HG02981 (cell line): ENCODE data around the gene GJC1.
"Not testable (repeated sequence)": the region's sequence is repeated elsewhere in the genome, so short reads cannot be mapped to it uniquely, and the experiment has no call there.

Experiments used
- ATAC-seq: cut with Tn5 transposase; IDR thresholded peaks from one replicate; pipeline ENCODE4 v1.9.1; 2021; ENCODE audit warnings: mild to moderate bottlenecking, moderate library complexity; ENCODE audit not compliant: unreplicated experiment

Gene GJC1

DNA sequence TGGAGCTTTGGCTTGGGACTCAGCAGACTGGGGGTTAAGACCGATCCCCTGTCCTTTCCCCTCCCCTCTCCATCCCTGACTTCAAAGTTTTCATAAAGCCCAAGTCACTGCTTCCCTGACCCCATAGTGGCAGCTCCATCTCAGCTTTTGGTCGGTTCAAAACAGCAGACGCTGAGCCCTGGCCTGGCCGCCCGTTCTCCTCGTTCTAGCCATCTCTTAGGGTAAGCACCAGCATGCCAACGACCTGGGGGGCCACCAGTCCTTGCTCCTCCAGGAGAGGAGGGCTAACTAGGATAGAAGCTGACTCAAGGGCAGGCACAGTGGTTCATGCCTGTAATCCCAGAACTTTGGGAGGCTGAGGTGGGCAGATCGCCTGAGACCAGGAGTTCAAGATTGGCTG, 16.1 kb upstream of the GJC1 start:
- ATAC-seq: no peak

DNA sequence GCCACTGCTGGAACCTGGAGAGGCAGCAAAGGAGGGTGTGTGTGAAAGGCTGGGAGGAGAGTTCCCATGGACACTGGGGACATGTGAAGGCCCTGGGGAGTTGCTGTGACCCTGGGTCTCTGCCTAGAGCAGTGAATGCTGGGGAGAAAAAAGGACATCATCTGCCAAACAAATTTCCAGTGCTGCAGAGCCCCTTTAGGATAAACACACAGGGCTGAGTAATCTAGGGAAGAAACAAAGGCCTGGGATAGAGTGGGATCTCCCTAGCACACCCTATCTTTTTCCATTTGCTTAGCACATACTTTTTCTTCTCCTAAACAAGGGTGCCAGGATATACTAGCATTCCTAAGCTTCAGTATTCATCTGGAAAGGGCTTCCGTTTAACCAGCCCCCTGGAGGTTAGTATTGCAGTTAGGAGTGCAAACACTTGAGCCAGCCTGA, 14.3 kb upstream of the GJC1 start:
- no peak for ATAC-seq

DNA sequence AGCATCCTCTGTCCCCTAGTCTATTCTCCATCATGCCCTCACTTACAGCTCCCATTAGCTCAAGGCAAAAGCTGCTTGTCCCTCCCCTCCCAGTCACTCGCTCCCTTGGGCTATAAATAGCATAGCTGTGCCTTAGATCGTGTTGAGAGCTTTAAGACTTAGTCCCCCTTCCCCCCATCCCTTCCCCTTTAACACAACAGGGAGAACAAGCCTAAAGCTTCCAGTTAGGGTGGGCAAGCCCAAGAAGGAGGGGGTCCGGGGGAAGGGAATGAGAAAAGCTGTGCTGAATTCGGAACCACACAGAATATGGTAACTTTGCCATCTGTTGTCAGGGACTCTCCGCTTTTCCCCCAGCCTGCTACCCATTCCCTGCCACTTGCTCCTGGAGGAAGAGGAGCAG, 12.7 kb upstream of the GJC1 start:
- ATAC-seq: no peak

DNA sequence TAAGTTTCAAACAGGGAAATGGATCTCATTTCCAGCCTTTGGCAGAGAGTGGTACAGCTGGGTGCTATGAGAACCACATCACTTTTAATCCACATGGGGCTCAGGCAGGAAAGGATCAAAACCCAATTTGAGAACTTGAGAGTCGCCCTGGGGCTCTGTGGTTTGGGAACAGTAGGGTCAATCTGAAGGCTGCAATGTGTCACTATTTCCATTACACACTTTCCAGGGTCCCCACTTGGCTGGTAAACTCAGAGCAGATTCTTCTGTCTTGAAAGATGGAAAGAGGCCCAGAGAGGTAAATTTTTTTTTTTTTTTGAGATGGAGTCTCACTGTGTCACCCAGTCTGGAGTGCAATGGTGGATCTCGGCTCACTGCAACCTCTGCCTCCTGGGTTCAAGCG, 10.8 kb upstream of the GJC1 start:
- ATAC-seq: no peak

DNA sequence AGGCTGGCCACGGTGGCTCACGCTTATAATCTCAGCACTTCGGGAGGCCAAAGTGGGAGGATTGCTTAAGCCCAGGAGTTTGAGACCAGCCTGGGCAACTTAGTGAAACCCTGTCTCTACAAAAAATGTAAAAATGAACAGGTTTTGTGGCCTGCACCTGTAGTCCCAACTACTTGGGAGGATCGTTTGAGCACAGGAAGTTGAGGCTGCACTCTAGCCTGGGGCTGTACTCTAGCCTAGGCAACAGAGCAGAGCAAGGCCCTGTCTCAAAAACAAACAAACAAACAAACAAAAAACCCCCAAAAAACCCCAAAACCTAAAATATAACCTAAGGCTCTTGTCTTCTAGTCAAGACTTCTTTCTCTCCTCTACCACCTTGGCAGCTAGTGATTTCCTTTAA, 10.2 kb upstream of the GJC1 start:
- no peak for ATAC-seq

DNA sequence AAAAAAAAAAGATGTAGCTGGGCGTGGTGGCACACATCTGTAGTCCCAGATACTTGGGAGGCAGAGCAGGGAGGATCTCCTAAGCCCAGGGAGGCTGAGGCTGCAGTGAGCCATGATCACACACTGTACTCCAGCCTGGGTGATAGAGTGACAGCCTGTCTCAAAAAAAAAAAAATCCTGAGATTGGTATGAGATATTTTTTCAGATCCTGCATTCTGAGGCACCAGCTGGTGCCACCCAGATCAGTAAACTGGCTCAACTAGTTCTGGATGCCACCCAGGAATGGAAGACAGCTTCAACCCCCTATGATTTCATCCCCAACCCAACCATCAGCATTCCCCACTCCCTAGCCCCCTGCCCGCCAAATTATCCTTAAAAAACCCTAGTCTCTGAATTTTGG, 7.1 kb upstream of the GJC1 start:
- ATAC-seq: no peak

DNA sequence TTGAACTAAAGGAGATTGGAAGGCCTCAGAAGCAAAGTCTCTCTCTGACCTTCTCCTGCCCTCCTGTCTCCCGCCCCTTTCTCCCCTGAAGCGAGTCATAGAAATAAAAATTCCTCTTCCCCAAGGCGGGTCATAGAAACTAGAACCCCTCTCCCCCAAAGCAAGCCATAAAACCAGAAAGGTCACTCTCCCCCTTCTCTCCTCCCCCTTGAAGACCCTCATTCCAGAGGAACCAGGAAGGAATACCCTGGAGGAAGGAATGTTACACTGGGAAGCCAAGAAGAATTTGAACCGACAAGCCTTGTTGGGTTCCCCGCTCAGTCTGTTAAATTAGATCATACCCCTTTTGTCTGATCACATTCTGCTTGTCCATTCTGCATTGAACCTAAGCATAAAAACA, 2.7 kb upstream of the GJC1 start:
- ATAC-seq: no peak

DNA sequence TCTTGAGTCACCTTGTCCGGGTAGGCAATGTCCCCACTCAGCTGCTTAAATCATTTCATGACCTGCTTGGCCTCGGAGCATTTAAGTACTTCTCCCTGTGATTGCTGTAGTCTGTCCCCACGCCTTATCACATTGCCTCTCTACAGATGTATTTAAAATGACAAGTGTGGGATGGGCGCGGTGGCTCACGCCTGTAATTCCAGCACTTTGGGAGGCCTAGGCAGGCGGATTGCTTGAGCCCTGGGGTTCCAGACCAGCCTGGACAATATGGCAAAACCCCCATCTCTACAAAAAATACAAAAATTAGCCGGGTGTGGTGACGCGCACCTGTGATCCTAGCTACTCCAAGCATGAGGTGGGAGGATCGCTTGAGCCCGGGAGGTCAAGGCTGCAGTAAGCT, 1.3 kb upstream of the GJC1 start:
- no peak for ATAC-seq

DNA sequence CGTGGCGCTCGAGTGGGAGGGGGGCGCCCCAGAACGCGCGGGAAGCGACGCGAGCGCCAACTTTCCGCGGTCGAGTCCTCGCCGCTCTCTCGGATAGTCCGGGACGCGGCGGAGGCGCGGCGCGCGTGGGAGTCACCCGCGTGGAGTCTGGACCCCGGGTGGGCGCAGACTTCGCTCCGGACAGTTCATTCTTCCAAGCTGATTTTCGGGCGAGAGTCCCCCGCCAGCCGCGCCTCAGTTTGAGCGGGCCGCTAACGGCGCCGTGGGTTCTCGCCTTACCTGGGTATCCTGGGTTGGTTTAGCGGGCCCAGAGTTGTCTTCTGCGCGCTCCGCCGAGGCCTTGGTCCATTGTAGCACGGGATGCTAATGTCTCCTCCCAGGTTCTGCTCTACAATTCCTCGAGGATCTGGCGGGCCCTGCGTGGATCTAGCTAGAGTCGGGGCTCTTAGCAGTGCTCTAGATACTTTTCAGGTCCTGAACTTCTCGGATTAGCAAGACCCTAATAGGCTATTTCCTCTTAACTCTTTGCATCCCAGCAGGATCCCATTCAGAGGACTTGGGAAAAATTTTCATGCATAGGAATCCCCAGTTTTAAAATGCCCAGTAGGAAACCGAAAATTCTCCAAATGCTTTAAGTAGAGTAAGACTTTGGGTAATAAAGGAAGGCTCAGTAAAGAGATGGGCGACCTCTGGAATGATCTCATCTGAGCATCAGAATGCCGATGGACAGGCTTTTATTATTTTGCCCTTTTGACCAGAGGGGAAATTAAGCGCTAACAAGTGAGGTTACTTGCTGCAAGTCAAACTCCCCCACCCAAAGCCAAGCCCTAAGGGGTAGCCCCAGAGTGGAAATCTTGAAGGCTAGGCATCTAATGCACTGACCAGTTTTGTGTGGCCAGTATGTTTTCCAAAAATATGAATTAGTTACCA, 537 bp upstream of the GJC1 start:
- no peak for ATAC-seq

DNA sequence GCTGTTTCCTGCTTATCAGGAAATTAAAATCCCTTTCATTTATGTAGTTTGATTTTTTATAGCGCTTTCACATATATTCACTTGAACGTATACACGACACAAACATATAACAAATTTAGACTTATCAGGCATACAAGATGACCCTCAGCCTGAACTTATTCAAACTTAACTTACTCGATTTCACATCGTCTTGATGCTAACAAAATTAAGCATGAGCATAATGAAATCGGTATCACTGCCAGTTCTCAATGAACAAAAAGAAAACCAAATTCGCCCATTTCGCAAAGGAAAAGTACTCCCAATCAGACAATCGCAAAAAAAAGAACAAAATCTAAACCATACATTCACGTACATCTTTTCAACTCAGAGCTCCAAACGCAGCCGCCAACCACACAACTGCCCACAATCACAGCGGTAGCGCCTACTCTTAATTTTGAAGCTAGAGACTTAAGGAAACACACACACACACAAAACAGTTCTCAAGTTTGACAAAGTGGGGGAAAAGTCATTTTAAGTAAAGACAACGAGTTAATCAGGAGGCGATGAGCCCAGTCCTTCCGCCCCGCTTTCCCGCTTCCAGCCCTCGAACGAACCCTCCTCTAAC, 1.1 kb downstream of the GJC1 start:
- ATAC-seq: no peak

DNA sequence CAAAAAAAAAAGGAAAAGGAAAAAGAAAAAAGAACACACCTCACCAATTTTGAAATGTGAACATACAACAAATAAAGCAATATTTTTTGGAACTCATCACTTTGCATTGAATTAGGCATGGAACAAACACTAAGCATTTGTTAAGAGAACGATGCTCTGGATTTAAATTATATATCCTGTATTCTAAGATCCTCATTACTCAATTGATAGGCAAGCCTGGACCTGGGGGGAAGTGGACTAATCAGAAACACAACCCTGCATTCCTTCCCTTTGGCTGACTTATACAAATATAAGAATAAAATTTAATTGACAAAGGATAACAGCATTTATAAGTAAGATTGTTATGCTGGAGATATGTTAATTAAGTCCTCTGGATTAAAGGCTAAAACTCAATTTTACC, 2.2 kb downstream of the GJC1 start:
- no peak for ATAC-seq

DNA sequence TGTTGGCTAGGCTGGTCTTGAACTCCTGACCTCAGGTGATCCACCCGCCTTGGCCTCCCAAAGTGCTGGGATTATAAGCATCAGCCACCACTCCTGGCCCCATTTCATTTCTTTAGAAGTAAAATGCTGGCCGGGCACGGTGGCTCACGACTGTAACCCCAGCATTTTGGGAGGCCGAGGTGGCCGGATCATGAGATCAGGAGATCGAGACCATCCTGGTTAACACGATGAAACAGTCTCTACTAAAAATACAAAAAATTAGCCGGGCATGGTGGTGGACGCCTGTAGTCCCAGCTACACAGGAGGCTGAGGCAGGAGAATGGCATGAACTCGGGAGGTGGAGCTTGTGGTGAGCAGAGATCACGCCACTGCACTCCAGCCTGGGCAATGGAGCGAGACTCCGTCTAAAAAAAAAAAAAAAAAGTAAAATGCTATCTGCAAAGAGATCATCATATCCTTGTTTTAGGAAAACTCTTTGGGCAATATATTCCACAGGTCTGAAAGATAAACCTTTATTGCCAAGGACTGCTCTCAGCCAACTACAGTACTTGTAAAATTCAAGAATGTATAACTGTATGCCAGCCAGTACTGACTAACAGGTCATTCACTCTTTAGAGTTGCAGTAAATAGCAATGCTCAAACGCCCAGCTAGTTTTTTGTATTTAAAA, 3.8 kb downstream of the GJC1 start:
- ATAC-seq: no peak

DNA sequence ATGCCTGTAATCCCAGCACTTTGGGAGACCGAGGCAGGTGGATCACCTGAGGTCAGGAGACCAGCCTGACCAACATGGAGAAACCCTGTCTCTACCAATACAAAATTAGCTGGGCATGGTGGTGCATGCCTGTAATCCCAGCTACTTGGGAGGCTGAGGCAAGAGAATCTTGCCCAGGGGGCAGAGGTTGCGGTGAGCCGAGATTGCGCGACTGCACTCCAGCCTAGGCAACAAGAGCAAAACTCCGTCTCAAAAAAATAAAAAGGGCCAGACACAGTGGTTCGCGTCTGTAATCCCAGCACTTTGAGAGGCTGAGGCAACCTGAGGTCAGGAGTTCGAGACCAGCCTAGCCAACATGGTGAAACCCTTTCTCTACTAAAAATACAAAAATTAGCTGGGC, 4.9 kb downstream of the GJC1 start:
- ATAC-seq: not testable (repeated sequence)

DNA sequence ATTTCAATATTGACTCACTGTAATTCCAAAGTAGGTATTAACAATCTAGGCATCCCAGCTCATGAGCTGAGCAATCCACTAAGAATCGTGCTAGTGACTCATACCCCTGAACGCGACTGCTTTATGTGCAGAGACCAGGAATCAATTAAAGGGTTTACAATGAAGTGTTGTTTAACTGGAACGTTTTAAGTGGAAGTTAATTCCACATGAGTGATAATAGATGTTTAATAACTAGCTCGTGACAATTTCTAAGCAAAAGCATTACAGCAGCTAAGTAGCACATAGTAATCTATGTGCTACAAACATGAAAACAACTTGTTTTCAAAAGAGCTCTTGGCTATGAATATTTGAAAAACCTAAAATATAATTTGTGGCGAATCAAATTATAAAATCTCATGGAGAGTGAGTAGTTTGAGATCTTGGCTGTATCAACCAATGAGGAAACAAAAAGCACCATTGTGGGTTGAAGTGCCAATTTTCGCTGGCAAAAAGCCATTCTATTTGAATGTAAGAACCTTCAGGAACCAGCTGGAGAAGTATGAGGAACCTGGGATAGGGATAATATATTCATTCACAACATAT, 9.4 kb downstream of the GJC1 start:
- ATAC-seq: no peak

DNA sequence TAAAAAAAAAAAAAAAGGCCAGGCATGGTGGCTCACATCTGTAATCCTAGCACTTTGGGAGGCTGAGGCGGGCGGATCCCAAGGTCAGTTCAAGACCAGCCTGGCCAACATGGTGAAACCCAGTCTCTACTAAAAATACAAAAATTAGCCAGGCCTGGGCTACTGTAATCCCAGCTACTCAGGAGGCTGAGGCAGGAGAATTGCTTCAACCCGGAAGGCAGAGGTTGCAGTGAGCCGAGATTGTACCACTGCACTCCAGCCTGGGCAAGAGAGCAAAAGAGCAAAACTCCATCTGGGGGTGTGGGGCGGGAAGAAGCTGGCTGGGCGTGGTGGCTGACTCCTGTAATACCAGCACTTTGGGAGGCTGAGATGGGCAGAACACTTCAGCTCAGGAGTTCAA, 11.6 kb downstream of the GJC1 start:
- ATAC-seq: not testable (repeated sequence)

DNA sequence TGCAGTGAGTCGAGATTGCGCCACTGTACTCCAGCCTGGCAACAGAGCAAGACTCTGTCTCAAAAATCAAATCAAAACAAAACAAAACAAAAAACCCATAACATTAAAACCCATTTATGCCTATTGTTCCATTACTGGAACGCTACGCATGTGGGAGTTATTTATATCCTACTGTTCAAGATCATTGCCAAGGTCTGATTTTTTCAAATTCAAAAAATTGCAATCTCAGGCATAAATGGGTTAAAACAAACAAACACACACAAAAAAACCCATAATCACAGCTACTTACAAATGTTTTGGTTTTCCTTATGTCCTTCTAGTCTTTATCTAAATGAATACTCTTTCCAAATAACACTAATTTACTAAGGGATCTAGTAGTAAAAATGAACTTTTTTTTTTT, 17.8 kb downstream of the GJC1 start:
- no peak for ATAC-seq

DNA sequence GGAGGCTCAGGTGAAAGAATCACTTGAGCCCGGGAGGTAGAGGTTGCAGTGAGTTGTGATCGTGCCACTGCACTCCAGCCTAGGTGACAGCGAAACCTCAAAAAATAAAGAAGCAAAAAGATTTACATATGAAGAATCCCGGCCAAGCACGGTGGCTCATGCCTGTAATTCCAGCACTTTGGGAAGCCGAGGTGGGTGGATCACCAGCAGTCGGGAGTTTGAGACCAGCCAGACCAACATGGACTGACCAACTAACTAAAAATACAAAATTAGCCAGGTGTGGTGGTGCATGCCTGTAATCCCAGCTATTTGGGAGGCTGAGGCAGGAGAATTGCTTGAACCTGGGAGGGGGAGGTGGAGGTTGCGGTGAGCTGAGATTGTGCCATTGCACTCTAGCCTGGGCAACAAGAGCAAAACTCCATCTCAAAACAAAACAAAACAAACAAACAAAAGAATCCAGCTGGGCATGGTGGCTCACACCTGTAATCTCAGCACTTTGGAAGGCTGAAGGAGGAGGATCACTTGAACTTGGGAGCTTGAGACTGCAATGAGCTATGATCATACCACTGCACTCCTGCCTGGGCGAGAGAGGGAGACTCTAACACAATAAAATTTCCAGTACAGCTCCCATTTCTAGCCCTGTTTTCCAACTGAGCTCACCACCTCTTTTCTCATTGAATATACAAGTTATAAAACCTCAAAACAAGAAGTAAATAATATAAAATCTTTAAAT, 21.3 kb downstream of the GJC1 start:
- ATAC-seq: not testable (repeated sequence)

DNA sequence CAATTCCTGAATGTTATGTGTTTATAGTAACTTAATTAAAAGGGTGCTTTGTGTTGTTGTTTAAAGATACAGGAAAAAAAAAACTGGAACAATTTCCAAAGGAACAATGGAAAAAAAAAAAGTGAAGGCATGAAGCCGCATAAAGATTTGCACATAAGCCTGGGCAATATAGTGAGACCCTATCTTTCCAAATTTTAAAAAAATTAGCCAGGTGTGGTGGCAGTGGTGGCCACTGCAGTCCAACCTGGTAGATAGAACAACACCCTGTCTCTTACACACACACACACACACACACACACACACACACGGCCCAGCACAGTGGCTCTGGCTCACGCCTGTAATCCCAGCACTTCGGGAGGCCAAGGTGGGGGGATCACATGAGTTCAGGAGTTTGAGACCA, 21.9 kb downstream of the GJC1 start:
- ATAC-seq: no peak

DNA sequence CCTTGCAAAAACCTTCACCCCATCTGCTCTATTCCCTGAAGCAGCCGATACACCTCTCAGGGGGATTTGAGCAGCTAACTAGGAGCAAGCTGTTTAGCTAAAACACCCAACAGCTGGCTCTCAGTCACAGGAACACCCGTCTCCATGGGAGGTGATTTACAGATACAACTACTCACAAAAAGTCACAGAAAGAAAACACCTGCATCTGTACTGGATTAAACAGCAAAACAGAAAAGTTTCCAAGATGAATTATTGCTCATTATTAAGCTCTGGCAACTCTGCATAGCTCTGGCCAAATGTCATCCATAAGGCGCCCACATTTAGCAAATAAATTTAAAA, 22.3 kb downstream of the GJC1 start:
- no peak for ATAC-seq

DNA sequence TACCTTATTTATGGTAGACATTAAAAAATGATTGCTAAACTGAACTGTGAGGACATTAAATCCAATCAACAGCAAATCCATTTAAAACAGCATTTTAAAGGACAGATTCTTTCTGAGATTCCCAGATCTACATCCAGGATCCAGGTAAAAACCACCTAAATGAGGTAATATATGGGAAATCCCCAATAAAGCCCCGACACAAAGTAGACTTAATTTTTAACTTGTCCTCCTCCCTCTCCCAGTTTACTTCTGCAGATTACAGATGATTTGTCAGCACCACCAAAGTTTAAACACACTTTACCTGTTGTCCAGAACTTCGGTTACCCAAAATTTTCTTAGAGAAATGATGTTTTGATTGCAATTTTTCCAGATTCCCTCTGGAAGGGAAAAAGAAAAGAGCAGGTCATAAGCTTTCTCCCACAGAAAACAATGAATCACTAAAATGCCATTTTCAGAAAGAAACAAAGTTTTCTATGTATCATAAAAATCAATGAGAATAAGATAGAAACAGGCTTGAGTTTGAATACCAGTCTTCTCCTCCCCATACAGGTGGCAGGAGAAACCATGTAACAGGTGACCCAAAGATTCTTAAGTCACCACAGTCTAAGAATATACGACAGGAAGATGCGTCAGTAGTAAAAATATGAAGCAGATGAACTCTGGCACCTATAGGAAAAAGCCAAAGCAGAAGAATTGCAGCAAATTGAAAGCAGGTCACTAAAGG, 22.8 kb downstream of the GJC1 start:
- no peak for ATAC-seq
